Measurements from ENCODE around the gene ECM2. TPM values are rescaled to one million over a fixed set of nuclear protein-coding genes. Genes with fewer than 3 reads are reported as not detected.

The ECM2 gene
- total RNA-seq, 1 experiment from 2014 or later: not detected

GRCh38 chr9:92513349-92513748 is 22.4 kb downstream of the ECM2 start:
- H4K20me1 ChIP-seq (ENCODE audit: insufficient read depth): no peaks in the 10 kb centered on the region
- BruUV-seq (replicated peaks): no TSS peak
- H3K36me3 ChIP-seq (ENCODE audit: control insufficient read depth in 1 of 2, insufficient read depth in 2 of 2, low read length in 2 of 2): no peaks in the 10 kb centered on the region
- no peak overlapping the region for H3K27ac ChIP-seq (ENCODE audit: low read depth, low read length)
- intact Hi-C loops (cut with micrococcal nuclease): no loop called here
- no peak overlapping the region for H2AFZ ChIP-seq (ENCODE audit: low read depth, low read length, poor library complexity, severe bottlenecking)
- no peaks in the 10 kb centered on the region for H3K9me3 ChIP-seq (ENCODE audit: control insufficient read depth in 1 of 2, insufficient read depth in 1 of 2, low read depth in 1 of 2, low read length in 2 of 2)
- ATAC-seq: no peak
- ChIA-PET CTCF (no interaction called here), POLR2A (no interaction called here), RAD21 (ENCODE audit: low non-redundant PET in 1 of 2, low total read pairs in 2 of 2, uncharacterized antibody in 2 of 2, unreplicated experiment in 2 of 2) (no interaction called here)
- no peak for DNase-seq (ENCODE audit: low read depth, low spot score)
- H3K9ac ChIP-seq (ENCODE audit: low read length): no peak overlapping the region
- no peaks in the 10 kb centered on the region for H3K4me1 ChIP-seq (ENCODE audit: control insufficient read depth in 1 of 2, insufficient read depth in 2 of 2, low read length in 2 of 2)
- no peaks in the 10 kb centered on the region for H3K79me2 ChIP-seq (ENCODE audit: insufficient read depth, low read length)
- H3K27me3 ChIP-seq (ENCODE audit: insufficient read depth, low read length): no peaks in the 10 kb centered on the region
- no peak overlapping the region for H3K4me3 ChIP-seq (replicated peaks in 1 of 2; ENCODE audit: low read depth in 1 of 2, low read length in 2 of 2)
- TF ChIP-seq TCF7L2 (IDR thresholded peaks at IDR 0.05; ENCODE audit: borderline replicate concordance, extremely low read depth, insufficient read depth, insufficient read length): no peak
- no peak for TF ChIP-seq CBX3 (IDR thresholded peaks at IDR 0.05; ENCODE audit: low read depth)
- no peak for TF ChIP-seq ELF1 (IDR thresholded peaks at IDR 0.05; ENCODE audit: borderline replicate concordance, low read depth)
- no peak for TF ChIP-seq EGR1 (IDR thresholded peaks at IDR 0.05; ENCODE audit: low read depth)
- TF ChIP-seq RAD21 (IDR thresholded peaks at IDR 0.05; ENCODE audit: low read depth): no peak
- no peak for TF ChIP-seq ZFX (IDR thresholded peaks at IDR 0.05)
- TF ChIP-seq SP1 (IDR thresholded peaks at IDR 0.05; ENCODE audit: low read depth): no peak
- TF ChIP-seq CEBPB (IDR thresholded peaks at IDR 0.05; ENCODE audit: low read depth): no peak
- TF ChIP-seq EZH2 (IDR thresholded peaks at IDR 0.05): no peak
- no peak for TF ChIP-seq EZH2phosphoT487 (IDR thresholded peaks at IDR 0.05; ENCODE audit: borderline replicate concordance)
- TF ChIP-seq ZNF274 (IDR thresholded peaks at IDR 0.05; ENCODE audit: low read depth, low read length): no peak
- TF ChIP-seq MAX (IDR thresholded peaks at IDR 0.05): no peak
- no peaks in the 10 kb centered on the region for H3K9me2 ChIP-seq (ENCODE audit: insufficient read depth)
- no peak overlapping the region for H3K4me2 ChIP-seq (ENCODE audit: low read length)

- no peaks in the 10 kb centered on the region for H3K27me3 ChIP-seq (ENCODE audit: insufficient read depth, low read length)
- H2AFZ ChIP-seq (ENCODE audit: low read depth, low read length, poor library complexity, severe bottlenecking): no peak overlapping the region
- H3K27ac ChIP-seq (ENCODE audit: low read depth, low read length): no peak overlapping the region
- BruUV-seq (replicated peaks): no TSS peak
- ChIA-PET RAD21 (ENCODE audit: low non-redundant PET in 1 of 2, low total read pairs in 2 of 2, uncharacterized antibody in 2 of 2, unreplicated experiment in 2 of 2) (no interaction called here), POLR2A (no interaction called here), CTCF (no interaction called here)
- no peaks in the 10 kb centered on the region for H3K79me2 ChIP-seq (ENCODE audit: insufficient read depth, low read length)
- H3K4me3 ChIP-seq (replicated peaks in 1 of 2; ENCODE audit: low read depth in 1 of 2, low read length in 2 of 2): no peak overlapping the region
- ATAC-seq (no peak), DNase-seq (ENCODE audit: low read depth, low spot score) (no peak)
- intact Hi-C loops (cut with micrococcal nuclease): no loop called here
- no peak overlapping the region for H3K9ac ChIP-seq (ENCODE audit: low read length)
- no peaks in the 10 kb centered on the region for H3K9me3 ChIP-seq (ENCODE audit: control insufficient read depth in 1 of 2, insufficient read depth in 1 of 2, low read depth in 1 of 2, low read length in 2 of 2)
- no peaks in the 10 kb centered on the region for H3K4me1 ChIP-seq (ENCODE audit: control insufficient read depth in 1 of 2, insufficient read depth in 2 of 2, low read length in 2 of 2)
- H3K4me2 ChIP-seq (ENCODE audit: low read length): no peak overlapping the region
- H3K36me3 ChIP-seq (ENCODE audit: control insufficient read depth in 1 of 2, insufficient read depth in 2 of 2, low read length in 2 of 2): no peaks in the 10 kb centered on the region
- no peaks in the 10 kb centered on the region for H3K9me2 ChIP-seq (ENCODE audit: insufficient read depth)
- no peaks in the 10 kb centered on the region for H4K20me1 ChIP-seq (ENCODE audit: insufficient read depth)
- TF ChIP-seq CEBPB (IDR thresholded peaks at IDR 0.05; ENCODE audit: low read depth): no peak
- no peak for TF ChIP-seq CTCF (IDR thresholded peaks at IDR 0.05 in 2 of 3, conservative IDR thresholded peaks at IDR 0.05 in 1 of 3; ENCODE audit: borderline replicate concordance in 1 of 3, insufficient read depth in 1 of 3, low read depth in 2 of 3, low read length in 2 of 3)
- no peak for TF ChIP-seq EZH2 (IDR thresholded peaks at IDR 0.05)
- TF ChIP-seq ELF1 (IDR thresholded peaks at IDR 0.05; ENCODE audit: borderline replicate concordance, low read depth): no peak
- TF ChIP-seq REST (IDR thresholded peaks at IDR 0.05; ENCODE audit: low read depth): no peak
- TF ChIP-seq ZFX (IDR thresholded peaks at IDR 0.05): no peak
These were observed 23.2 kb downstream of the ECM2 start for GRCh38 chr9:92512622-92513021.

Data from HCT116 (cell line).